GM21423 (cell line): Measurements from ENCODE around the gene TSSK6.

ENCODE experiments used
- ATAC-seq: cut with Tn5 transposase; IDR thresholded peaks from one replicate; pipeline ENCODE4 v1.9.1; 2021; ENCODE audit warnings: mild to moderate bottlenecking, moderate library complexity; ENCODE audit not compliant: unreplicated experiment

The TSSK6 gene

GRCh38 chr19:19507354-19507753 lies 8.0 kb downstream of the TSSK6 start:
- no peak for ATAC-seq

GRCh38 chr19:19506592-19506991 lies 8.8 kb downstream of the TSSK6 start:
- ATAC-seq, result no peak

- ATAC-seq, result no peak
Observed at GRCh38 chr19:19505669-19506326, 9.6 kb downstream of the TSSK6 start.

- ATAC-seq, result no peak
Observed at GRCh38 chr19:19504754-19505668, 10.3 kb downstream of the TSSK6 start.

GRCh38 chr19:19502808-19503602 lies 12.3 kb downstream of the TSSK6 start:
- no peak for ATAC-seq

GRCh38 chr19:19502281-19502680 lies 13.1 kb downstream of the TSSK6 start:
- ATAC-seq, result no peak

- no peak for ATAC-seq
Observed at GRCh38 chr19:19501798-19502197, 13.6 kb downstream of the TSSK6 start.

GRCh38 chr19:19500975-19501644 lies 14.2 kb downstream of the TSSK6 start:
- no peak for ATAC-seq

GRCh38 chr19:19499272-19499995 lies 15.9 kb downstream of the TSSK6 start:
- ATAC-seq, result no peak

- no peak for ATAC-seq
Observed at GRCh38 chr19:19498255-19498991, 16.9 kb downstream of the TSSK6 start.

- no peak for ATAC-seq
Observed at GRCh38 chr19:19495614-19496603, 19.4 kb downstream of the TSSK6 start.

GRCh38 chr19:19493841-19494546 lies 21.4 kb downstream of the TSSK6 start:
- no peak for ATAC-seq

- no peak for ATAC-seq
Observed at GRCh38 chr19:19492026-19492610, 23.2 kb downstream of the TSSK6 start.

- no peak for ATAC-seq
Observed at GRCh38 chr19:19491321-19492025, 23.9 kb downstream of the TSSK6 start.

GRCh38 chr19:19490214-19490968 lies 25.0 kb downstream of the TSSK6 start:
- no peak for ATAC-seq

GRCh38 chr19:19489804-19490204 lies 25.5 kb downstream of the TSSK6 start:
- ATAC-seq, result no peak
